Adipose tissue (tissue), 3 donors: ENCODE data around the gene SPDL1. TPM values are rescaled to one million over a fixed set of nuclear protein-coding genes. Genes with fewer than 3 reads are reported as not detected.

ENCODE experiments used
- H3K27ac ChIP-seq: one replicate; pipeline ENCODE4 v1.5.1; 2013; ENCODE audit warnings: low read depth, low read length
- WGBS, 3 donors: extraction: QIAGEN DNeasy Blood & Tissue Kit; methylation state at CpG; one replicate each; pipeline ENCODE4 v1.1.7; 2013; 5-methylcytosine and 5-hydroxymethylcytosine counted together
- polyA plus RNA-seq, 3 donors: library from polyadenylated mRNA; stranded (reverse); fragments of 200-250 nt; gene quantifications; one replicate each; pipeline ENCODE4 v1.2.3, GENCODE V29; 2013
- donor health status: healthy with polysubstance abuse.
- donor health status: Bipolar disorder and iron deficiency.
- donor health status: healthy.

The SPDL1 gene
- polyA plus RNA-seq, 3 donors: 2.2 to 4.6 (median 3.1) TPM

DNA sequence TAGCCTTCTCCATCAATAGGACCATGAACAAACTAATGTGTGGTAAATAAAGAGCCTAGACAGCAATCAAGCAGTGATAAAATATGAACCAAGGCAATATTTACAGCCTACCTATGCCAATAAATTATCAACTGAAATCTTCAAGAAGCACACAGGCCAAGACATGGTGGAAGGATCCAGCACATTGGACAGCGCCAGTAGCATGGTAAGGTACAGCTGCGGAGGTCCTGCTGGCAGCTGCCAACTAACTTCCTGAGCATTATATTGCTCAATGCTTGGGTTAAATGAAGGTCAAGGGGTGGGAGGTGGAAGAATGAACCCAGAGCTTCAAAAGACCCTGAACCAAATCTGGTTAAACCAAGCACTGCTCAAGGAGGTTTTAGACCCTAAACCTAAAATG is 16.5 kb upstream of the SPDL1 start:
- 58 to 67% (median 65%) methylated on average over 2 of the region's 2 CpGs for WGBS, 3 donors
- no peak overlapping the region for H3K27ac ChIP-seq

DNA sequence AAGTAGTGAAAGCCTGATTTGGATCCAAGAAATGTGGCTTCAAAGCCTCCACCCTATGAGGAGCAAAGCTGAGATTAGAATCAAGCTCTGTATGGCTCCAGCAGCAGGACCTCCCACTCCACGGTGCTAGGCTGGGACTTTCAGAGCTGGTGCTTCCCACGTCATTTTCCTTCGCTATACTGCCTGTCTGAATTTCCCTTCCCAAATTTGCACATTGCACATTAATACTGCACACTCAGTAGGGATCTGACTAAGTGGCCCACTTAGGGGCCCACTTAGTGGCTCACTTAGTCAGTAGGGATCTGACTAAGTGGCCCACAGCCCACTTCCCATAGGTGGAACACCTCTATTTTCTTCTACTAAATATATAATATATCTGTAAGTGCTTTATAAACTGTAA is 14.1 kb upstream of the SPDL1 start:
- no peak overlapping the region for H3K27ac ChIP-seq
- WGBS, 3 donors: 84 to 97% (median 88%) methylated on average over 3 of the region's 3 CpGs

DNA sequence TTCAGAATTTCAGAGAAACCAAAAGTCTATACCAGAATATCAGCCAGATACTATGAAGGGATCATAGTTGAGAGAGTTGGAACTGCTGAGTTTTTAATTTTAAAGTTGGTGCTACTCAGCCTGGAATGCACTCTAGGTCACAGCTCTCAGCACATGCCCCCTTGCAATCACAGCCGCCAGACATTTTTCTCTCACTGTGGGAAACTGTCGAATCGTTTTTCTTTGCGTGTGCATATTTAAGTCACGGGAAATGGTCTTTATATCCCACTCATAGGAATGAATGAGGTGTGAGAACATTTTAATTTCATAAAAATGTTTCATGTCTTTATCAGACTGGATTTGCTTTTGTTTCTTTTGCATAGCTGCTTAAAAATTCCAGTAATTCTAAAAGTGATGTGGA is 12.2 kb upstream of the SPDL1 start:
- no peak overlapping the region for H3K27ac ChIP-seq
- WGBS, 3 donors: 32 to 81% (median 78%) methylated on average over 5 of the region's 5 CpGs

DNA sequence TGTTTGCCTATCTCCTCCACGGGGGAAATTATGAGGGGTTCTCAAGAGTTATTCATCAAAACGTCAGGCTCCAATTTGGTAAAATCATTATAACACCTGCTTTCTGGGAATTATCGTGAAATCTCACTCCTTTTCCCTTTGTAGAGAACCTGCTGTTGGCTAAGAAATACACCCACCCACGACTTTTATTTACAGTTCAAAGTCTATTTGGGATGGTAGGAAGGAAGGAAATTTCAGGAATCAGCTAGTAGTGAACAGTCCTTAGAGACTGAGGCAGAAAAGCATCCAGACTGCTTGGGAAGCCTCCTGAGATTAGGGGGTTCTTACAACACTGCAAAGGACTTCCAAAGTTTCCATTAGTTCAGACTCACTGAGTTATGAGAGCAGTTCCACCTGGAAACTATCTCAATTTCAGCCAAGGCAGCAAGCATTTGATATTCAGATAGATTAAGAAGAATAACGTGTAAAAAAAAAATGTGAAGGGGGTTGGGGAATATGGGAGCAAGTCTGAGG is 9.4 kb upstream of the SPDL1 start:
- WGBS, 3 donors: 17 to 48% (median 46%) methylated on average over 5 of the region's 5 CpGs
- H3K27ac ChIP-seq: no peak overlapping the region

DNA sequence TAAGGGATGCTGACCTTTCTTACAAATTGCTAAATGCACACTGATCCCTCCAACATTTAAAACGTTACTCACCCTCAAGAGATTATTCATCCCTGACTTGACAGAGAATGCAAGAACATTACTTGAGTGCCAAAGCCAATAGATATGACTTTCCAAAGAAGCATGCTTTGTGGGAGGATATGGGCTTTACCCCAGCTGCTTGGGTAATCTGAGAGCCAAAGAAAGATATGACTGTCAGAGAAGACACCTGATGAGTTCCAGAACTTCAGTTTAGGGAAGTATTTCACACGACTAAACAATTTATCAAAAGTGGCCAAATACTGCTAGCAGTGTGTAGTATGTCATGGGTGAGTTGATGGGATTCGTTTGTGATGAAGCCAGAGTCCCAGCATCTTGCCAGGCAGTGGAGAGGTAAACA is 7.4 kb upstream of the SPDL1 start:
- 28 to 30% (median 28%) methylated on average over 3 of the region's 3 CpGs for WGBS, 3 donors
- no peak overlapping the region for H3K27ac ChIP-seq

DNA sequence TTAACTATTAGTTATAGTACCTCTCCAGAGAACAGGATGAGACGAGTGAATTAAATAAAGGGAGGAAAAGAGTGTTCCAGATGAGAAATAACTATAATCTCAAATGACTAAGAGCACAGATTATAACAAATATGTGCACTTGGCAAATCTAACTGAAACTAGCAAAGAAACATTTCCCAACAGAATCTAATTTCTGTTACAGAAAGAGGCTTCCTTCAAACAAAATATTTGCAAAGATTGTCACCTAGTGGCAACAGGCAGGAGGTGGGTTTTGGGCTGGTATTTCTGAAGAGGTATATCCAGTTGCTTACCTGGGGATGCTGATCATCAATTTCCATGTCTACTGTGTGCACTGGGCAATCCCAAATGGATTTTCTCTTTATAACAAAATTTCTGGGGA is 5.6 kb upstream of the SPDL1 start:
- WGBS, 3 donors: 31 to 45% (median 40%) methylated on average over 1 of the region's 1 CpG
- H3K27ac ChIP-seq: no peak overlapping the region

DNA sequence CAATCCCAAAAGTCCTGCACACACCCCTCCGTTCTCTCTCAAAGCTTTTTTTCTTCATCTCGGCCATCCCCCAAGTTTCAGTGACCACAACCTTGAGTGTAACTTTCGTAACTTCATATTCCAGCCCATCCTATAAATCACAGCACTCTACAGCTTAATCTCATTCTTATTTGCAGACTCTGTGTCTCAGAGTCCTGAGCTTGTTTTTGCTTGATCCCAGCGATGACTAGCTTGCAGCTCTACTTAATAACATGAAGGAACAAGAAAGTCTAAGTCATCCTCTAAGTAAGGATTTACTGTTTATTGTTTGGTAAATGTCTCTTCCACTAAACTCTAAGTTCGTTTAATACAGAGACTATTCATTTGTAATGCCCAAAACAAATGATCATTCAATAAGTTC is 2.6 kb upstream of the SPDL1 start:
- WGBS, 3 donors: 73 to 75% (median 74%) methylated on average over 5 of the region's 5 CpGs
- no peak overlapping the region for H3K27ac ChIP-seq

DNA sequence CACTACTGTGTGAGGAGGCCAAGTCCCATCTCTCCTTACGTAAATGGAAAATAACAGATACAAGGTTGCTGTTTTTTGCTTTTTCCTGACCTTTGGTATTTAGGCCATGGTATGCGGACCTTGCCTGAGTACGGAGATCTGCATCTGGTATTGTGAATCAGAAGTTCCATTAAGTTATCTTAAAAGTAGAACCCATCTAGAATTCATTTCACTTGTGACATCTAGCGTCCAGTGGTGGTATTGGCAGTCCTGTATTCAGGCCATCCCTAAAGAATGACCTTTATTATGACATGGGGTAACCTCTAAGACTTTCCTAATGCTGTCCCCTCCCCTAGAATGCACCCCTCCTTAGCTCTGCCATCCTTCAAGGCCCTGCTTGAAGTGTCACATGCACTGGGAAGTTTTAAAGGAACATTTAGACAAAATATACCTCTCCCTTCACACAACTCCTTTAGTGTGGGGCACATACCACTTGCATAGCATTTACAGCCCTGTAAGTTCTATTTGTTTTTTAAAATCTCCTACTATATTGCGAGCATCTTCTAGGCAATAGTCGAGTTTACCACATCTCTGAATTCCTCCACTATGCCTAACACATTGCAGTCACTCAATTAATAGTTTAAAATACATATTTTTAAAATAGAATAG is 1.9 kb upstream of the SPDL1 start:
- no peak overlapping the region for H3K27ac ChIP-seq
- WGBS, 3 donors: 22 to 30% (median 24%) methylated on average over 6 of the region's 6 CpGs

DNA sequence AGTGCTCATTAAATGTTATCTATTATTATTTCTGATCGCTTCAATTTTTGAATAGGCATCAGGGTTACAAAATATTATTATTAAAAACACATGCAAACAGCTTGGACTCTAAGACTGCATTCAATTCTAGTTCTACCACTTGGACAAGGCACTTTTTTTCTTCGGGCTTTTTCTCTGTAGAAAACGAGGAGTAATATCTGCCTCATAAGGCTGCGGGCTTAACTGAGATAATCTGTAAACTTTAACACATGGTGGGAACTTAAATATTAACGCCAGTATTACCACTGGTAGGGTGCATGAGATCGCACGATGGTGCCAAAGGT is 511 bp upstream of the SPDL1 start:
- H3K27ac ChIP-seq: no peak overlapping the region
- 4 to 6% (median 4%) methylated on average over 7 of the region's 7 CpGs for WGBS, 3 donors

DNA sequence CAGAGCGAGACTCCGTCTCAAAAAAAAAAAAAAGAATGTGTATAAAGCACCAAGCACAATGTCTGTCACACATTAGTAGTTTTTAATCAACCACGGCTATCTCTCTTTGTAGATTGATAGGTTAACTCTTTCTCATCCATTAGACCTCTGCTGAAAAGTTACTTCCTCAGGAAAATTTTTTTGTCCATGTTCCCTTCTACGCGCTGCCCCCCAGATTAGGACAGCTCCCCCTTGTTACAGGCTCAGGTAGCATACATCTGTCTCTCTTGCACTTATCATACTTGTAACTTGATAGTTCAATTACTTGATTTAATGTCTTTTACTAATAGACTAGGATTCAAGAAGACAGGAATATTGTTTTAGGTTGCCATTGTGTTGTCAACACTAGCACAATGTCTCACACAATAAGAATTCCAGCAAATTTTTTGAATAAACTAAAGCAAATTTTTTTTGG is 1.5 kb downstream of the SPDL1 start:
- 68 to 80% (median 75%) methylated on average over 3 to 5 of the region's 5 CpGs for WGBS, 3 donors
- no peak overlapping the region for H3K27ac ChIP-seq

DNA sequence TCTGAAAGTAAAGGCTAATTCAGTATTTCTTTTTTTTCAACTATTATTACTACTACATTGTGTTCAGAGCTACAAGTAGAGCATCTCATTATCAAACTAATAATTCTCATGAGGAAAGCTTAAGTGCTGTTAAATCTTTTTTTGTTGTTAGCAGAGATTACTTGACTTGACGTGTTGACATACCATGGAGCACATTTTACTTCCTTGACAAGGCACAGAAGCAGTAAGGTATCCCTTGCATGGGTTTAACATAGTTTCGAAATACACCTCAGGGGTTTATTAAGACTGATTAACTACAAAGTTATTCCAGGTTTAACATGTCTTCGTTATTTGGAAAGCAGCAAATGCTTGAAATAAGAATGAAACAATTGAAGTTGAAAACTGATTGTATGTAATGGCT is 7.0 kb downstream of the SPDL1 start:
- H3K27ac ChIP-seq: no peak overlapping the region
- WGBS, 3 donors: 93 to 98% (median 96%) methylated on average over 3 of the region's 3 CpGs

DNA sequence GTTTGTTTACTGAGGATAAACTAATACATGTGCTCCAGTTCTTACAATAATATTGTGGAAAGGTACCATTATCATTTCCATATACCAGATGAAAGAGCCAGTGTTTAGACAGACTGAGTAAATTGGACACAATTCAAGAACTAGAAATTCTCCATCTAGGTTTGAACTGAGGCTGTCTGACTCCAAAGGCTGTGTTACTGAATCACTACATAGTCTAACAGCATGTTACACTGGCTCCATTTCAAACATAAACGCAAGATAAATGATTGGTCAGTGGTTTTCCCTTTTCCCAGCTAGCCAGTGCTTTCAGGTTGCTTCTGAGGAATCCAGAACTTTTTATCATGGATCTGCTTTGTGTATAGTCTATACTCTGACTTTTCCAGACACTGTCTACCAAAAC is 8.1 kb downstream of the SPDL1 start:
- H3K27ac ChIP-seq: no peak overlapping the region
- WGBS, 3 donors: 0 to 52% (median 42%) methylated on average over 1 of the region's 1 CpG

DNA sequence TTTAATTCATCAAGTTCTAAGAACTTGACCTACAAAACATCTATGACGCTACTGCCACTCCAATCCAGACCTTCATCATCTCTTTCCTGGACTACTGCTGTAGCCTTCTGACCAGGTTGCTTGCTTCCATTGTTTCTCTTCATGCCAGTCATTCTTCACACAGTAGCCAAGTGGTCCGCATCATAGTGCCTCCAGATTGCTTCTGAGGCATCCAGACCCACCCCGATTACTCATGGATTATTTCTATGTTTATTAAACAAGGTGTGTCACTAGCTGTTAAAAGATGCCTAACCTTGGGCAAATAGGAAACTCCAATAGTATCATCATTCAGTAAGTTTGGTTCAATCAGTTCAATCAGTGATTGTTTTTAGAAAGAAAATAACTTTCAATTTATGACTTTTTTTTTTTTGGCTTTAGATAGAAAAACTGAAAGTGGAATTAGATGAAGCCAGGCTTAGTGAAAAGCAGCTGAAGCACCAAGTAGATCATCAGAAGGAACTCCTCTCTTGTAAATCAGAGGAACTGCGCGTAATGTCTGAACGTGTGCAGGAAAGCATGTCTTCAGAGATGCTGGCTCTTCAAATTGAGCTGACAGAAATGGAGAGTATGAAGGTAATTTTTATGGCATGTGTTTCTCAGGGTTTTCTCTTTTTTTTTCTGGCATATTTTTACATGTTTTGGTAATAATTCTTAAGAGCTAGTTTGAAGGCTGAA is 9.5 kb downstream of the SPDL1 start:
- 95 to 98% (median 97%) methylated on average over 6 of the region's 6 CpGs for WGBS, 3 donors
- H3K27ac ChIP-seq: no peak overlapping the region

DNA sequence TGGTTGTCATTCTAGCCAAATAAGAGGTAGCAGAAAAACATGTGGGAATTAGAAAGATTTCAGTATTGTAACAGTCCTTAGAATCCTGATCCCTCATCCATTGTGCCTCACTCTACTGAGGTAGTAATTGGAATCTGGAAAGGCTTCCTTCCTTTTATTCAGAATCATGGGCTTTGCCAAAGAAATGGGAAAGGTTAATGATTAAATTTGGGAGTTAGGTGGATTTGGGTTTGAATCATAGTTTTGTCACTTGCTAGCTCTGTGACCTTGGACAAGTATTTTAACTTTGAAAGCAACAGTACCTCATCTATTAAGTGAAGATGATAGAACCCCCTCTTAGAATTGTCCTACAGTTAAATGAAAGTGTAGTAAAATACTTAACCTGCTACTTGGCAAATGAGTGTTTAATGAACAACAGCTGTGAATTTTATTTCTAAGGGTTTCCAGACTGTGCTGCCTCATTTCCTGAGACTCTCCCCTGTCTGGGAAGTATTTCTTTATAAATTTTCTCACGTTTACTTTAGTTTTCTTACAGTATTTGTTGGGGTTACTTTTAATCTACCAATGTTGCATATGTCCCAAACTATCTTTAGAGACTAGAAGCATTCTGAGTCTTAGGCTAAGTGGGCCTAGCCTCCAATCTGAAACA is 11.7 kb downstream of the SPDL1 start:
- no peak overlapping the region for H3K27ac ChIP-seq
- WGBS, 3 donors: 81 to 92% (median 84%) methylated on average over 1 of the region's 1 CpG

DNA sequence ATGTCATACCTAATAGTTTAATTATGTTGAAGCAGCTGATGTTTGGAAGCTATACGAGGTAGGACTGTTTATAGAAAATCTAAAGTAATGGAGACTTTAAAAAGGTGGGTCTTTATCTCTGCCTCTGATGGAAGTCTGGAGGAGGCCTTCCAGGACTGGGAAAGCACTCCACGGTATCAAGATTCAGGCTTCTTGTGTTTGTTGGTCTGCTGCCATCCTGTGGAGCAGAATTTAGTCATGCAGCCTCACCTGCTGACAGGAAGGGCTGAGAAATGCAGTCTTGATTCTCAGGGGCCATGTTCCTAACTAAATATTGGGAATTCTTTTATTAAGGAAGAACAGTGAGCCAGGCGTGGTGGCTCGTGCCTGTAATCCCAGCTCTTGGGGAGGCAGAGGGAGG is 15.9 kb downstream of the SPDL1 start:
- 82 to 89% (median 88%) methylated on average over 4 of the region's 4 CpGs for WGBS, 3 donors
- no peak overlapping the region for H3K27ac ChIP-seq

DNA sequence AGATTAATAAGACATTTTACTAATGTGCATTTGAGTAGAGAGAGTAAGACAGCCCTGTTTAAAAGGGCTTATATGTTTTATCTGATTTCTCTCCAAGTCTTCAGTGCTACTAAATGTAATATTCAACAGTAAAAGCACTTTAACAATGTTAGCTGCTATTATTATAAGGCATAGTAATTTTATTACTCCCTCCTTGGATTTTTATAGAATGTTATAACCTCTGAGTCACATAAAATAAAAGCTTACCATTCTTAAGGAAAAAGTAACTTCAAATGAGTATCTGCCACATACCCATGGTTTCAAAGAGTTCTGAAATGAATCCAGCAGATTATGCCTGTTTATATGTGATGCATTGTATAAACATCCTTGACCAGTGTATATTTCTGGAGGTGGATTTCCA is 19.0 kb downstream of the SPDL1 start:
- H3K27ac ChIP-seq: no peak overlapping the region

DNA sequence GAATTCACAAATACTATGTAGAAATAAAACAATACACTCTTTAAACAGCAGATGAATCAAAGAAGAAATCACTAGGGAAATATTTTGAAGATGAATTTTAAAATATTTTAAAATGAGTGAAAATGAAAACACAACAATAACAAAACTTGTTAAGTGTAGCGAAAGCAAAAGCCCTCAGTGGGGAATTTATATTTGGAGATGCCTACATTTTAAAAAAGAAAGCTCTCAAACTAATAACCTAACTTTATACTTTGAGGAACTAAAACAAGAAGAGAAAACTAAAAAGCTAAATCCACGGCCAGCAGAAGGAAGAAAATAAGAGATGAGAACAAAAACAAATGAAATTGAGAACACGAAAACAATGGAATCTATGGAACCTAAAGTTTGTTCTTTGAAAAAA is 22.7 kb downstream of the SPDL1 start:
- 93 to 95% (median 95%) methylated on average over 3 of the region's 3 CpGs for WGBS, 3 donors
- no peak overlapping the region for H3K27ac ChIP-seq

DNA sequence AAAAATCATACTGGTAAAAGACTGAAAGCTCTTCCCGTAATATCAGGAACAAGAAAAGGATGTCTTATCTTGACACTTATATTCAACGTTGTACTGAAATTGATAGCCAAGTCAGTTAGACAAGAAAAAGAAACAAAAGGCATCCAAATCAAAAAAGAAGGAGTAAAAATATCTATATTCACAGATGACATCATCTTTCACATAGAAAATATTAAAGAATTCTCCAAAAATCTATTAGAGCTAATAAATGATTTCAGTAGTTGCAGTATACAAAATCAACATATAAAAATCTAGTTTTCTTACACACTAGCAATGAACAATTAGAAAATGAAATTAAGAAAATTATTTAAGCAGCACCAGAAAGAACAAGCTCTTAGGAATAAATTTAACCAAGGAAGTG is 24.3 kb downstream of the SPDL1 start:
- 75 to 83% (median 82%) methylated on average over 2 of the region's 2 CpGs for WGBS, 3 donors
- H3K27ac ChIP-seq: no peak overlapping the region

DNA sequence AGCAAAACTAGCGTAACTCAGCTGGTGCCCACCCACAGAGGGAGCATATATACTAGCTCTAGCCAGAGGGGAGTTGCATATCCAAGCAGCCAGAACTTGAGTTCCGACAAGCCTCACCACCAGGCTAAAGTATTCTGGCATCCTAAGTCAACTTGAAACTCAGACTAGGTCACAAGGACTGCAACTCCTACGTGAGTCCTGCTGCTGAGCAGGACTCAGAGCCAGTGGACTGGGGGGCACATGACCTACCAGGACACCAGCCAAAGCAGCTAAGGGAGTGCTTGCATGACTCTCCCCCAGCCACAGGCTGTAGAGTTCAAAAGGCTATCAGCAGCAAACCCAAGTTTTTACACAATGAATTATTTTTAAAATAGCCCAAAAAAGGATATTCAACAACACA is 26.1 kb downstream of the SPDL1 start:
- H3K27ac ChIP-seq: no peak overlapping the region
- 58 to 65% (median 62%) methylated on average over 3 of the region's 3 CpGs for WGBS, 3 donors

DNA sequence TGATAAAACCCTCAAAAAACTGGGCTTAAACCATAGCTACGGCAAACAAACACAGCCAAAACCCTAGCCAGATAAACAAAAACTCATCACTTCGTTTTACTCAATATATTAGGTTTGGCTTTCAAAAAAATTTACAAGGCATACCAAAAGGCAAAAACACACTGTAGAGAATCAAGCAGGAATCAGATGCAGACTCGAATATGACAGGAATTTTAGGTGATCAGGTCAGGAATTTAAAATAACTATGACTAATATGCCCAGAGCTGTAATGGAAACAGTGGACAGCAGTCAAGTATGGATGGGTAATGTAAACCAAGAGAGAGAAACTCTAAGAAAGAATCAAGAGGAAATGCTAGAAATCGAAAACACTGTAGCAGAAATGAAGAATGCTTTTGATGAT is 27.0 kb downstream of the SPDL1 start:
- WGBS, 3 donors: 72 to 79% (median 79%) methylated on average over 4 of the region's 4 CpGs
- H3K27ac ChIP-seq: no peak overlapping the region
